ENCODE data around the gene BOC.
"Not testable (repeated sequence)": the region's sequence is repeated elsewhere in the genome, so short reads cannot be mapped to it uniquely, and the experiment has no call there.

The BOC gene, protein sequence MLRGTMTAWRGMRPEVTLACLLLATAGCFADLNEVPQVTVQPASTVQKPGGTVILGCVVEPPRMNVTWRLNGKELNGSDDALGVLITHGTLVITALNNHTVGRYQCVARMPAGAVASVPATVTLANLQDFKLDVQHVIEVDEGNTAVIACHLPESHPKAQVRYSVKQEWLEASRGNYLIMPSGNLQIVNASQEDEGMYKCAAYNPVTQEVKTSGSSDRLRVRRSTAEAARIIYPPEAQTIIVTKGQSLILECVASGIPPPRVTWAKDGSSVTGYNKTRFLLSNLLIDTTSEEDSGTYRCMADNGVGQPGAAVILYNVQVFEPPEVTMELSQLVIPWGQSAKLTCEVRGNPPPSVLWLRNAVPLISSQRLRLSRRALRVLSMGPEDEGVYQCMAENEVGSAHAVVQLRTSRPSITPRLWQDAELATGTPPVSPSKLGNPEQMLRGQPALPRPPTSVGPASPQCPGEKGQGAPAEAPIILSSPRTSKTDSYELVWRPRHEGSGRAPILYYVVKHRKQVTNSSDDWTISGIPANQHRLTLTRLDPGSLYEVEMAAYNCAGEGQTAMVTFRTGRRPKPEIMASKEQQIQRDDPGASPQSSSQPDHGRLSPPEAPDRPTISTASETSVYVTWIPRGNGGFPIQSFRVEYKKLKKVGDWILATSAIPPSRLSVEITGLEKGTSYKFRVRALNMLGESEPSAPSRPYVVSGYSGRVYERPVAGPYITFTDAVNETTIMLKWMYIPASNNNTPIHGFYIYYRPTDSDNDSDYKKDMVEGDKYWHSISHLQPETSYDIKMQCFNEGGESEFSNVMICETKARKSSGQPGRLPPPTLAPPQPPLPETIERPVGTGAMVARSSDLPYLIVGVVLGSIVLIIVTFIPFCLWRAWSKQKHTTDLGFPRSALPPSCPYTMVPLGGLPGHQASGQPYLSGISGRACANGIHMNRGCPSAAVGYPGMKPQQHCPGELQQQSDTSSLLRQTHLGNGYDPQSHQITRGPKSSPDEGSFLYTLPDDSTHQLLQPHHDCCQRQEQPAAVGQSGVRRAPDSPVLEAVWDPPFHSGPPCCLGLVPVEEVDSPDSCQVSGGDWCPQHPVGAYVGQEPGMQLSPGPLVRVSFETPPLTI

DNA sequence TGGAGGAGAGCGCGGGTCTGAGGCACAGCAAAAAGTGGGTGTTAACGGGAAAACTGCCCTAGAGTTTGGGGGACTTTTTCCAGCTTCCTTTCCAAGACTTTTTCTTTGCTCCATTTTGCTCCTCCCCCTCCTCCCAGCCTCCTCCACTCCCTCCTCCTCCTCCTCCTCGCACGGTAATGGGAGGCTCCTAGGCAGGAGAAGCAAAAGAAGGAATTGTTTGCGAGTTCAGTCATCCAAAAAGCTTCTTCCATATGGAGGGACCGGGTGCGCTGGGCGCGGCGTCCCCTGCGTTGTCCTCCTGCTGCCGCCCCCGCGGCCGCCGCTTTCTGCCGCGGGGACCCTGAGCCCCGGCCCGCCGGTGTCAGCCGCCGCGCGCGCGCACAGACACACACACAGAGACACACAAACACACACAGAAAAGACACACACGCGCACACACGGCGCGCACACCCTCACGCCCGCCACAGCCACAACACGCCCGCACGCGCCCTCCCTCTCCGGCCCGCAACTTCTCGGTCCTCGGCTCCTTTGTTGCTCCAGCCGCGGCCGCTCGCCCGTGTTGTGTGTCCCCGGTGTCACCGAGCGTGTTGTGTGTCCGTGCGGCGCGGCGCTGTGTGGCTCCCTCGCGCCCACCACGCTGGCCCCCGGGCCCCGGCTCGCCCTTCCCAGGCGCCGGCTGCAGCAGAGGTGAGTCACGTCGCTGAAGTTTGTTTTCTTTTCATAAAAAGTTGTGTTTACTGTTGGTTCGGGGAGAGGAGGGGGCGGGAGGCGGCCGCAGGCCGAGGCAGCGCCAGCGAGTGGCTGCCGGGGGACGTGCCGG is at the start of gene BOC:
Gene BOC, plus strand, starts transcription at position 228 of the 820 bp plus-strand sequence. CDS start 38,246 bp downstream, outside the sequence.
- DNase-seq = peak; percentile 51

GRCh38 chr3:113161661-113162060 is 49.7 kb upstream of the BOC start:
- no peak for DNase-seq

- no peak for DNase-seq
Observed at GRCh38 chr3:113163152-113163551, 48.2 kb upstream of the BOC start.

DNA sequence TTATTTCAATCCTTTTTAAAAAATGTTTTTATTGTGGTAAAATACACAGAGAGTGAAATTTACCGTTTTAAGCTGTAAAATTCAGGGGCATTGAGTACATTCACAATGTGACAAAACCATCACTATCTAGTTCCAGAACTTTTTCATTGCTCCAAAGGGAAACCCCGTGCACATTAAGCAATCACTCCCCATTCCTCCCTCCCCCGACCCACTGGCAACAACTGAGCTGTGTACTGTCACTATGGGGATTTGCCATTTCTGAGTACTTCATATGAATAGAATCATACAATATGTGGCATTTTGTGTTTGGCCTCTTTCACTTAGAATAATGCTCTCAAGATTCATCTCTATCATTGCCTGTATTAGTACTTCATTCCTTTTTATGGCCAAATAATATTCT is 45.5 kb upstream of the BOC start:
- no peak for DNase-seq

DNA sequence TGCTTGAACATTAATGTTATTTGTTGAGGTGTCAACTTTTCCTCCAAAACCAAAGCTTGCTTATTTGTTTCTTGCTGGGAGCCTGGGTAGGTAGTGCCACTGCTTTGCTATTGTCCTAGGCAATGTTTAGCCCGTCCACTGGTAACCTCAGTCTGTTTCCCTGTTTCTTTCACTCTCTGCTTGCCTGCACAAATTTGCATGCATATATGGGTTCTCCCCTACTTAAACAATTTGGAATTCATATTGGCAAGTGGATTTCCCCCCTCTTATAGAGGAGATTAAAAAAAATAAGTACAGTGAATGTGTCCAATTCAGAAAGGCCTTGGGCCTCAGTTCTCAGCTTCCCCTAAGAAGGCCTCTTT is 45.0 kb upstream of the BOC start:
- DNase-seq = no peak

DNA sequence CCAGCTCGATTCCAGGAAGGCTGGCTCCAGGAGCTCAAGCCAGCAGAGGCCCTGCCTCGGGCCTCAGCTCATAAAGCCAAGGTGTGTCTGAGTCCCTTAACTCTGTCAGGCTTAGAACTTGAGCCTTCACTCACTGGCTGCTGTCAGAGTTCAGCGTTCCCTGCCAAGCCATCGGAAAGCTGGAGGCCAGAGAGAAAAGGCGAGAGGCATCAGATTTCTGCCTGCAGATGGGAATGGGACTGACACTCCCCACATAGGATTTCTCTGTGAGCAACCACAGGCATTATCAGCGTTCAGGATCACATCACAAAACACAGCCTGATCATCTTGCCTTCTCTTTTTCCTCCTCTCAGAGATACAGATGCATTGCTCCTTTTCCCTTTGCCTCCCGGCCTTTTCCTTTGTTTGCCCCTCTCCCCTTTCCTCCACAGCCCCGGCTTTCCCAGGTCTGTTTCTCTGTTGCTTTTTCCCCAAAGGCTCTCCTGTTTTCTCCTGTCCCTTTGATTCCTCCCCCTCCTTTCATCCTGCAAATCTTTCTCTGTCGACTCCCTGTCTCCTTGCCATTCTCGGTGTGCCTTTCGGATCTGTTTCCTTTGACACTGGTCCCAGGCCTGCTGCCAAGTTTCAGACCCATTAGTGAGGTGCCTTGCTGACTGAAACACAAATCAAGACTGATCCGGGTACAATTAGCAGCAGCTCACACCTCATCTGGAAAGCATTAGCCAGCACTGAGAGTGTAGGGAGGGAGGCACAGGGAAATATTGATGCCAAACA is 44.5 kb upstream of the BOC start:
- DNase-seq = peak; percentile 72

GRCh38 chr3:113167825-113168801 is 43.2 kb upstream of the BOC start:
- DNase-seq = peak; percentile 60

DNA sequence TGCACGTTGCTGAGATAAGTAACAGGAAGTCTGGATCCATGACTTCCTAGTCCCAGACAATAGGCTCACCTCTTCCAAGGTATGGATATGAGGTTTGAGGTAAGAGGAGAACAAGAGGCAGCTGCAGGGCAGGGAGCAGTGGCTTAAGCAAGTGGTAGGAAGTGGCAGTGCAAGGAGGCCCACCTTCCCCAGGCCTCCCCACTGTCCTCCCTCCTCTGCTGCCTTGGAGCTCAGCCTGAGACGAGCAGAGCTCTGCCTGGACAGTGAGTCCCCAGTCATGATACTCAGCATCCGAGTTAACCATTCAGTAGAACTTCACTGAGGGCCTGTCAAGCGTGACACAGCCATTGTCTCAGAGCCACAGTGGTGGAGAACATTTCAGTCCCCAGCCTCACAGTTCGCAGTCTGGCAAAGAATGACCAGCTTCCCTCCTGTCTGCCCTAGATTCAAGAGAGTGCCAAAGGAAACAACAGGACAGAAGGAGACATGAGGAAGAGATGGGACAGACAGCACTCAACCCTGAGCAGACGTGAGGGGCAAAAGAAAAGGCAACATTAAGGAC is 41.4 kb upstream of the BOC start:
- DNase-seq = no peak

DNA sequence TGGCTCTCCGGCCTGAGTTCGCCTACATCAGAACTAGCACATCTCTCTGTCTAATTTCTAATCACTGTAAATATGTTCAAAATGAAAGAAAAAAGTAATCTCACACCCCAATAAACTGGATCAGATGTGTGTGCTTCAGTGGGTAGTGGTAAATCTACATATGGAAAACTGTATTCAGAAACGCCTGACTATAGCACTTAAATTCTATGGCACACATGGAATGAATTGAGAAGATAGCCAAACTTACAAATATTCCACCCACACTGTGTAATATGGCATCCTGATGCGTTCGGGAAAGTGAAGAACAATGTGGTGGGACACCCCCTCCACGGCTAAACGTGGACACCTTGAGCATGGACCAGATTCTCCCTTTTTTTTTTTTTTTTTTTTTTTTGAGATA is 40.6 kb upstream of the BOC start:
- DNase-seq = no peak

DNA sequence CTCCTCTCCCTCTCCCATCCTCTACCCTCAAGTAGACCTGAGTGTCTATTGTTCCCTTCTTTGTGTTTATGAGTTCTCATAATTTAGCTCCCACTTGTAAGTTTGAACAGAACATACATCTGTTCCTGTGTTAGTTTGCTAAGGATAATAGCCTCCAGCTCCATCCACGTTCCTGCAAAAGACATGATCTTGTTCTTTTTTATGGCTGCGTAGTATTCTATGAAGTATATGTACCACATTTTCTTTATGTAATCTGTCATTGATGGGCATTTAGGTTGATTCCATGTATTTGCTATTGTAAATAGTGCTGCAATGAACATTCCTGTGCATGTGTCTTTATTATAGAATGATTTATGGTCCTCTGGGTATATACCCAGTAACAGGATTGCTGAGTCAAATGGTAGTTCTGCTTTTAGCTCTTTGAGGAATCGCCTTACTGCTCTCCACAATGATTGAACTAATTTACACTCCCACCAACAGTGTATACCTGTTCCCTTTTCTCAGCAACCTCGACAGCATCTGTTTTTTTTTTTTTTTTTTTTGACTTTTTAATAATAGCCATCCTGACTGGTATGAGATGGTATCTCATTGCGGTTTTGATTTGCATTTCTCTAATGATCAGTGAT is 39.6 kb upstream of the BOC start:
- DNase-seq = not testable (repeated sequence)

GRCh38 chr3:113173102-113173501 is 38.3 kb upstream of the BOC start:
- DNase-seq = no peak

DNA sequence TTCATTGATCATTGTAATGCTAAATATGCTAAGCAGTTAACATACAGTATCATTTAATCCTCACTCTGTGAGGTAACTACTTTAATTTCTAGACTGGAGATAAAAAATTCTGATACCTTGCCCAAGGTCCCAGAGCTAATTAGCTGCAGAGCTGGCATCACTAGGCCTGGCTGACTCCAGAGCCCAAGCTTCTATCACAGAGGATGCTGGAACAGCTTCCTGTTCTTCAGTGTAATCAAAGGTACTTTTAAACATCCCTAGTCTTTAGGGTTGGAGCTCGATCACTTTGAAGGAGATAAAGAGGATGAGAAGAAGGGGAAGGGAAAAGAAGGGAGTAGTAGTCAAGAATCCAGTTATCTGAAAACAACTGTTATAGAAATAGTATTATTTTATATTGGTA is 37.1 kb upstream of the BOC start:
- no peak for DNase-seq

- no peak for DNase-seq
Observed at GRCh38 chr3:113174801-113175485, 36.4 kb upstream of the BOC start.

DNA sequence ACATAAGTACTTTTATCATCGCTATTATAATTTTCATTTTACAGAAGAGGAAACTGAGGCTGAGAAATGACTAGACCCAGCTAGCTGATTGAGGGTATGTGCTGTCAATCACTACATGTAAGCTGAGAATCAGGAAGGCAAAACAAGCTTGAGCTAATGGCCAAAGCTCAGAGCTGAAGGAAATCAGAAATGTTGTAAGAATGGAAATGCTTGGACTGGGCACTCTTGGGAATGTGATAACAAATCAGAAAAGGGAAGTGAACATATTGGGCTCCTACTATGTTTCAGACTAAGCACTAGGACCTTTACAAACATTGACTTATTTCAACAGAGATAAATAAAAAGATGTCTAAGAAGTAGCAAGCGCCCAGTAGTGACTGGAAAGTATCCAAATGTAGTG is 33.8 kb upstream of the BOC start:
- no peak for DNase-seq

- DNase-seq = no peak
Observed at GRCh38 chr3:113179235-113179824, 32.0 kb upstream of the BOC start.

DNA sequence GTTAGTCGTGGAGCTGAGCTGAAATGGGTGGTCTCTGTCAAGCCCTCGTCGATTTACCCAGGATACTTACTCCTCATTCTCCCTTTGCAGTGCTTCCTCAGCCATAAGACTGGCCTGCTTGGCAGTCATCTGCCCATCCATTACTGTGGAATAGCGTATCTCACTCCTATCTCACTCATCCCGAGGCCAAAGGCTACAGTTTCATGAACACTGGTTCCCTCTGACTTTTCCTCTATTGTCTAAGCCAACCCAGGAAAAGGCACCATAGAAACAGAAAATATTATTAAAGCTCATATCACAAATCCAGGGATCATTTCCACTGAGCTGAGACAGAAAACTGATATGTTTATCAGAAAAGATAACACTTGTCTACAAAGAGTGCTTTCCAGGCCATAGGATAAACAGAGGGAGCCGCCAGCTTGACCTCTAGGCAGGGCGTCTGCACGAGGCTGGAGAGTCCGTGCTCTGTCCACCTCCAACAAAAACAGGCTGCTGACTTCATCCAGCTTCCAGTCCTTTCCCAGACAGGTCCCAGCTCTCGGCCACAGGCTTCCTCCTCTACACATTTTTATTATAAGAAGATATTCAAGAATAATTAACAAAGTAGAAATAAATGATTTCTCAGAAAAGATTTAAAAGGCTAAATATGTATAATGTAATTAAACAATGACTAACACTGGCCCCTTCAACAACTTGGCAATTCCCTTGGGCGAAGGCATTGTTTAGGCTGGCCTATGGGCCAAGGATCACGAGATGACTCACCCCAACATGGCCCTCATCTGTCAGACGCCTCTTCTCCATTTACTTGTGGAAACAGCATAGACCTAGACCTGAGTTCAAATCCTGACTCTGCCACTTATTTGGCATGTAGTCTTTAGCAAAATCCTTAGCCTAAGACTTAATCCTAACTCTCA is 27.4 kb upstream of the BOC start:
- no peak for DNase-seq

DNA sequence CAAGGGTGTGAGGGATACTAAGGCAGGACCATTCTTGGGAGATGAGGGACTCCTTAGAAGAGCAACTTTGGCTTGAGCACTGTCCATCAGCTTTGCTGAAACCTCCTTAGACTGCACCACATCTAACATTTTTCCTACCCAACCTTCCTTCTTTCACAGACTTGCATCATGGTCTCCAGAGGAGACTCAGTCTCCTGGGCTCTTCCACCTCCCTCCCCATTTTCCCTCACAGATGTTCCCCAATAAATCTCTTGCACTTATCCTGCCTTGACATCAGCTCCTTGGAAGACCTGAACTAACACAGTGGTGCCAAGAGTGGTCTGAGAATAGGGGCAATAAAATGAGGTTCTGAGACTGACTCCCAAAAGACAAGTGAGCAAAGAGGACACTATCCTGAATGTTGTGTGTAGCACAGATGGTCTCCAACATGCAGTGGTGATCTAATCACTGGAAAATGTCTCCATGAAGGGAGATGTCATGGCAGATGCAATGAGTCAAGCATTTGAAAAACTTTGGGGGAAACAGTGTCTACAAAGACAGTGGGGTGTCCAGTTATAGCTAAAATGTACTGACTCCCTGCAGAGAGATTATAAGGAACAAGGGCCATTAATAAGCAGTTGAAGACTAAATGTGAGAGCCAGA is 26.0 kb upstream of the BOC start:
- no peak for DNase-seq
